Germinal center (tissue), 1 donor: ENCODE data around the gene ST14.

Experiments used
- DNase-seq: peaks from one replicate; pipeline ENCODE4 v3.0.0; 2012; ENCODE audit warnings: mixed read lengths, low spot score

The ST14 gene

DNA sequence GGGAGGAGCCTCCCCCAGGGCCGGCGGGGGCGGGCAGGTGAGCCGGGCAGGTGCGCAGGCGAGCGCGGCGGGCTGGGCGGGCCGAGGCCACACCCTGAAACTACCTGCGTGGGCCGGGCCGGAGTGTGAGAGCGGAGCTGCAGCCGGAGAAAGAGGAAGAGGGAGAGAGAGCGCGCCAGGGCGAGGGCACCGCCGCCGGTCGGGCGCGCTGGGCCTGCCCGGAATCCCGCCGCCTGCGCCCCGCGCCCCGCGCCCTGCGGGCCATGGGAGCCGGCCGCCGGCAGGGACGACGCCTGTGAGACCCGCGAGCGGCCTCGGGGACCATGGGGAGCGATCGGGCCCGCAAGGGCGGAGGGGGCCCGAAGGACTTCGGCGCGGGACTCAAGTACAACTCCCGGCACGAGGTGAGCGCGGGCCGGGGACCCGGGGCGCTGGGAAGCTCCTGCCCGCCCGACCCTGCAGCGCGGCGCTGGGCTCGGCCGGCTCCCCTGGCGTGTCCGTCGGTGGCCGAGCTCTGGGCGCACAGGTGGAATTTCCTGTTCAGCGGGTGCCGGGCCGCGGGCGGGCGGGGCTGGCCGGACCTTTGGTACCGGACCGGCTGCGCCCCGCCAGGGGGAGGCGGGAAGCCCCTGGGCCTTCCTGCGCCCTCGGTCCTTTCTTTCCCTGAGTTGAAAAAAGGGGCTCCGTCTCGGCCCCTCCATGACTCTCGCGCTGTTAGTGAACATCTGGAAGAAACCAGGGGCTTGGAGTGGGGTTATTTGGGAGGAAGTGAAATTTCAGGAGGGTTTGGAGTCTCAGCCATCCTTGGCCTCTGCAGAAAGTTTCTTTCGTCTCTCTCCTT is at the start of gene ST14:
ST14 (plus strand) TSS at position 126 of the 841 bp plus-strand sequence; CDS start at position 324, 198 bp downstream.
- DNase-seq, result peak; percentile 78

- no peak for DNase-seq
Measured at GRCh38 chr11:130110339-130111108, 49.1 kb upstream of the ST14 start.

DNA sequence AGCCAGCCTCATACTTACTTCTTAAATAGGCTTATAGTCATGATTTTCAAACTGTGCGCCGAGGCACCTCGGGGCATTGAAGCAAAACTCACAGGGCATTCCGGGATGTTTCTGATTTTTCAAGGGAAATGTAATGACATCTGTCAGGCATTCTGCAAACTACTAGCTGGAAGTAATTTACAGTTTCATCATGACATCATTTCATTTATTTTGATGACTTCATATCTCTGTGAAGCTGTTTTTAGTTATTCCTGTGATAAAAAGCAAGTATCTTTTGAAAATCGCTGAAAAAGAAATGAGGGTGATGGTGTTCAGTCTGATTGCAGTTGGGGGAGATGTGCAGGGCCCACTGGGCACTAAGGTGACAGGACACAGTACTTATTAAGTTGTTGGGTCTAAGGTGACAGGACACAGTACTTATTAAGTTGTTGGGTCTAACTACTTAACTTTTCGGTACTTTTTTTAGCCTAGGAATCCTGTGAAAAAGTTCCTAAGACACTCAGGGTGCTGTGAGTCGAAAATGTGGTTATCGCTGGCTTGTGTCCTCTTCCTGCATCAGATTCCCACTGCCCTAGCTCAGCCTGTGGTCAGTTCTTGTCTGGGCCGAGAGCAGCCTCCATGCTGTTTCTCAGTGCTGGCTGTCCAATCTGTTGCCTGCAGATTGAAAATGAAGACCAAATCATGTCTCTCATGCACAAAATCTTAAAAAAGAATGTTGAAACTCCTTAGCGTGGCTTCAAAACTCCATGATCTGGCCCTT is 47.3 kb upstream of the ST14 start:
- no peak for DNase-seq

GRCh38 chr11:130114281-130114680 is 45.3 kb upstream of the ST14 start:
- no peak for DNase-seq

DNA sequence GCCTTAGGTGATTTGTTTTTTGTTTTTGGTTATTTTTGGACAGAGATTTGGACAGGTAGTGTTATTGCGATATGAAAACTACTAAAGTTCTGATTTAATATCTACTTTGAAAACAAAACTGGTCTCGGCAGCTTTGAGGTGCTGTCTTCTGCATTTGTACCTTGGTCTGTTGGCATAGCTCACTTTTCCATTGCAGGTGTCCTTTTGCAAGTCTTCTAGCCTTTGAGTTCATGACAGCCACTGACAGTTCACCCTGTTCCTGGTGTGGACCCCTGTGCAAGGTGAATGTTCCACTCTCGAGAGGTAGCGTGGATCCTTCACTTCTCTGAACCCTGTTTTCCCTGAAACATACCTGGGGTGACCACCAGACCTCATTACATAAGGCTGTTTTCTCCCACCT is 44.9 kb upstream of the ST14 start:
- no peak for DNase-seq

GRCh38 chr11:130115218-130115617 is 44.4 kb upstream of the ST14 start:
- DNase-seq, result no peak

GRCh38 chr11:130118165-130118564 is 41.4 kb upstream of the ST14 start:
- DNase-seq, result peak; percentile 29

GRCh38 chr11:130118636-130119387 is 40.8 kb upstream of the ST14 start:
- DNase-seq, result peak; percentile 41

DNA sequence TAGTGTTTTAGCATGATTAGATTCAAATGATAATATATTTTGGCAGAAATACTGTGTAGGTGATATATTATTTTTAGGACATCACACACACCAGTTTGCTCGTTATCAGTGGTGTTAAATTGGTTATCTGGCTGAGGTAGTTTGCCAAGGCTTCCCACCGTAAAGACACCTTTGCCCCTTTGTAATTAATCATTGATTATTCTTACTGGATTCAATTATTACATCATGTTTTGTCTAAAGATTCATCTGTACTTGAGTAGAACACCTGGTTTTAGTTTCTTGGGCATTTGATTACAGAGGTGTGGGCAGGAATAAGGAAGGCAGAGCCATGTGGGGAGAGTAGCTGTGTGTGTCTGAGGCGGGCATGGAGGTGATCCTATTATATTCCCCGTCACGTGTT is 39.5 kb upstream of the ST14 start:
- no peak for DNase-seq

DNA sequence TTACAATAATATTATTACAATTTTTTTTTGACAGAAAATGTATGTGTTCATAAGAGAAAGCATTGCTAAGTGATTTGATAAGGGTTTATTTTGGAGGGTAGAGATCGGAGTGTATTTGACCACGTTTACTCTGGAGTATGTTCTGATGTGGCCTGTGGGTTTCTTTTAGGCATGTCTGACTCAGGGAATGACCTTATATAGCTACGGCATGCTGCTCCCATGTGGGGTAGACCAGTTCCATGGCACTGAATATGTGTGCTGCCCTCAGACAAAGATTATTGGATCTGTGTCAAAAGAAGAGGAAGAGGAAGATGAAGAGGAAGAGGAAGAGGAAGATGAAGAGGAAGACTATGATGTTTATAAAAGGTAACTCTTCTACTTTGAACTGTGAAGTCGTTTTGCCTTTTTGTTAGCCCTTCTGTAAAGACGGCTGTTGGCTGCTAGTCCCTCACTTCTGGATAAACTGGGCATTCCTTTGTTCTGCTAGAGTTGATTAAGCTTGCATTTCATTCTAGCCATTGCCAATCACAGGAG is 38.1 kb upstream of the ST14 start:
- DNase-seq, result no peak

DNA sequence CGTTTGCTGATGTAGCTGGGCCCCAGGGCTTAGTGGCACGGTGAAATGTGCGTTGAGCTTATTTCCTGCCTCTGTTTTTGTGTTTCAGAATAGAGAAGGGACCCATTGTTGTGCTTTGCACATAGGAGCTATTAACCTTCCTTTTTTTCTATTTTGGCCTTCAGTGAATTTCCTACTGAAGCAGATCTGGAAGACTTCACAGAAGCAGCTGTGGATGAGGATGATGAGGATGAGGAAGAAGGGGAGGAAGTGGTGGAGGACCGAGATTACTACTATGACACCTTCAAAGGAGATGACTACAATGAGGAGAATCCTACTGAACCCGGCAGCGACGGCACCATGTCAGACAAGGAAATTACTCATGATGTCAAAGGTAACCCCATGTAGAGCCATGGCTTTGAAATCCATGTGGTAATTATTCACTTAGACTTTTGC is 37.4 kb upstream of the ST14 start:
- DNase-seq, result no peak

DNA sequence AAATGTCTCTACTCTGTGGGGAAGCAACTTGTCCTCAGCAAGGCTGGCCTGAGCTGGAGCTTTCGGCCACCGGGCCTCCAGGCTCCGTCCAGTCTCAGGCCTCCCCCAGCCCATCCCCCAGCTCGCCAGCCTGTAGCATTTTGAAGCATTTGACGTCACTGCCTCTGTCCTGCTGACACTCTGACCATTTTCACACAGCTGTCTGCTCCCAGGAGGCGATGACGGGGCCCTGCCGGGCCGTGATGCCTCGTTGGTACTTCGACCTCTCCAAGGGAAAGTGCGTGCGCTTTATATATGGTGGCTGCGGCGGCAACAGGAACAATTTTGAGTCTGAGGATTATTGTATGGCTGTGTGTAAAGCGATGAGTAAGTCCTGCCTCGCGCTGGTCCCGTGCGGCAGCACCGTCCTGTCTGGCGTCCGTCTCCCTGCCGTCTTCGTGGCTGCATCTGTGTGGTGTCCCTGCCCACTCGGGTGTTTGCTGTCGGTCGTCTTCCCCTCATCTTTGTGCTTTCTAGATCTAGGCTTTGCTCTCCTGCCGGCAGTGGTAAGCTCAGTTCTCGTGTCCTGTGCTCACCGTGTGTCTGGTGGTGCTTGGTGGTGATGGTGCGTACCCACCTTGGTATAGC is 36.1 kb upstream of the ST14 start:
- DNase-seq, result no peak

GRCh38 chr11:130124096-130124495 is 35.5 kb upstream of the ST14 start:
- DNase-seq, result no peak

- DNase-seq, result no peak
Measured at GRCh38 chr11:130125638-130126037, 33.9 kb upstream of the ST14 start.

DNA sequence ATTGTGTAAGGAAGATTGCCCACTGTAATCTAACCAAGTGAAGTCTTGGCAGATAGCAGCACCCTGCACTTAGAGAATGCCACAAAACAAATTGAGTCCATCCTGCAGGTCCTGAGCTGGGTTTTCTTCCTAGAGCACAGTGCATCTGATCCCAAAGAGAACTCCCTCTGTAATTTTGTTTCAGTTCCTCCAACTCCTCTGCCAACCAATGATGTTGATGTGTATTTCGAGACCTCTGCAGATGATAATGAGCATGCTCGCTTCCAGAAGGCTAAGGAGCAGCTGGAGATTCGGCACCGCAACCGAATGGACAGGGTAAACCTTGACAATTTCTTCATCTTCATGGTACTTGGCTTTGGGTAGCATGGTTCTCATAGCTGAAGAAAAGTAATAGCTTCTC is 33.1 kb upstream of the ST14 start:
- no peak for DNase-seq

- no peak for DNase-seq
Measured at GRCh38 chr11:130127509-130127908, 32.1 kb upstream of the ST14 start.

DNA sequence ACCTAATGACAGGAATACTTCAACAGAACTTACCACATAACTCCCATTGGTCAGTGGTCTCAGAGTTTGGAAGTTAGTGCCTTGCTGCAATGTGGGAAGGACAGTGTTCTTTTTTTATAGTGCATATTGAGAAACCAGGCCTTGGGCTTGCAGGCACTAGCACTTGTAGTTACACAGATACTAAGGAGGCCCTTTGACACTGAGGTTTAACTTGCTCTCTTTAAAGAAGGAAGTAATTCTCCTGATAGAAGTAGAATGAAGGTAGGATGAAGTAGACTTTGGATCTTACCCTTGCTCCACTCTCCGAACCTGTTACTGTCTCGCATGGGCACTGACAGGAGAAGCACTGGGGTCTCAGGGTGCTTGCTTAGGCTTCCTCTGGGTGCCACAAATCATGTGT is 31.0 kb upstream of the ST14 start:
- no peak for DNase-seq

DNA sequence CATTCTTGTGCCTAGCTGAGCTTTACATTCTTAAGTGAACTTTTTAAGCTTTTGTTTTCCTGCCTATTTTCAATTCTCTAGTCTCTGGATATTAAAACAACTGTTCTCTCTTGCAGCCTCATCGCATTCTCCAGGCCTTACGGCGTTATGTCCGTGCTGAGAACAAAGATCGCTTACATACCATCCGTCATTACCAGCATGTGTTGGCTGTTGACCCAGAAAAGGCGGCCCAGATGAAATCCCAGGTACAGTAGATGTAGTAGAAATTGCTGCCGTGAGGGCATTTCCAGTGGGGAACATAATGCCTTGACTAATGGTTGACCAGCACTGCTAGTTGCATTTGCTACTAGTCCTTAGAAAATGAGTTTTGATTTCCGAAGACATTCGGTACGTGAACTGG is 29.7 kb upstream of the ST14 start:
- no peak for DNase-seq

- peak; percentile 81 for DNase-seq
Measured at GRCh38 chr11:130131961-130132850, 27.4 kb upstream of the ST14 start.

- DNase-seq, result no peak
Measured at GRCh38 chr11:130133716-130134115, 25.9 kb upstream of the ST14 start.
